CD4-positive, CD25-positive, alpha-beta regulatory T cell (primary cell): ENCODE measurements around the gene KIF16B. TPM values are rescaled to one million over a fixed set of nuclear protein-coding genes. Genes with fewer than 3 reads are reported as not detected.
A peak's percentile ranks its signal among the peaks of the same experiment; 100 is the strongest.

Source experiments
- ATAC-seq, 2 donors: fragments of 150-1000 bp; cut with Tn5 transposase; one replicate each; pipeline ENCODE4 v1.10.0; 2021; ENCODE audit warnings: low read depth in 2 of 2, moderate number of reproducible peaks in 2 of 2, moderate library complexity in 1 of 2
- DNase-seq, 3 donors: peaks; one replicate each; pipeline versions ENCODE4 v3.0.0 to v3.0.0-alpha.2; 2012 to 2022; ENCODE audit warnings: mixed read lengths in 1 of 3
- H3K27ac ChIP-seq: one replicate; pipeline ENCODE4 v1.7.0; 2013; ENCODE audit warnings: mild to moderate bottlenecking, low read length; ENCODE audit not compliant: insufficient read depth, poor library complexity, severe bottlenecking
- H3K27me3 ChIP-seq: one replicate; pipeline ENCODE4 v1.7.0; 2013; ENCODE audit warnings: low read length; ENCODE audit not compliant: control insufficient read depth, insufficient read depth
- H3K36me3 ChIP-seq: one replicate; pipeline ENCODE4 v1.7.0; 2013; ENCODE audit warnings: mild to moderate bottlenecking, low read length, moderate library complexity; ENCODE audit not compliant: control insufficient read depth, insufficient read depth
- H3K4me1 ChIP-seq: 2 replicates; pipeline ENCODE4 v1.7.0; 2013; ENCODE audit warnings: mild to moderate bottlenecking, low read length; ENCODE audit not compliant: insufficient read depth, control insufficient read depth, poor library complexity, severe bottlenecking
- H3K4me3 ChIP-seq: one replicate; pipeline ENCODE4 v1.7.0; 2013; ENCODE audit warnings: low read depth, mild to moderate bottlenecking, low read length, moderate library complexity
- H3K9me3 ChIP-seq, 2 experiments: 1 replicate in 1 of 2; 2 replicates in 1 of 2; pipeline ENCODE4 v1.7.0; 2013; ENCODE audit warnings: low read length in 2 of 2, mild to moderate bottlenecking in 1 of 2, moderate library complexity in 1 of 2; ENCODE audit not compliant: control insufficient read depth in 2 of 2
- H3K27ac Mint-ChIP-seq, 3 donors: one replicate each; pipeline ENCODE4 v1.8.0; 2020 to 2022; ENCODE audit warnings: mild to moderate bottlenecking in 3 of 3, mixed read lengths in 3 of 3, moderate library complexity in 2 of 3
- H3K27me3 Mint-ChIP-seq: one replicate; pipeline ENCODE4 v1.8.0; 2022; ENCODE audit warnings: mild to moderate bottlenecking, mixed read lengths
- H3K36me3 Mint-ChIP-seq: one replicate; pipeline ENCODE4 v1.8.0; 2020; ENCODE audit warnings: mixed read lengths
- H3K4me1 Mint-ChIP-seq, 4 donors: one replicate each; pipeline ENCODE4 v1.8.0; 2020 to 2022; ENCODE audit warnings: mixed read lengths in 4 of 4, mild to moderate bottlenecking in 1 of 4
- H3K4me3 Mint-ChIP-seq, 4 donors: one replicate each; pipeline ENCODE4 v1.8.0; 2020 to 2022; ENCODE audit warnings: mild to moderate bottlenecking in 4 of 4, mixed read lengths in 4 of 4, moderate library complexity in 3 of 4
- H3K9me3 Mint-ChIP-seq, 7 donors: one replicate each; pipeline ENCODE4 v1.8.0; 2020 to 2022; ENCODE audit warnings: mixed read lengths in 7 of 7, mild to moderate bottlenecking in 3 of 7, moderate library complexity in 2 of 7
- polyA plus RNA-seq, 4 donors: library from polyadenylated mRNA; unstranded; fragments of 300-500 nt; fragmentation: Illumina TruSeq; gene quantifications; one replicate each; pipeline ENCODE4 v1.2.3, GENCODE V29; 2021
- total RNA-seq: library from RNA; stranded (reverse); gene quantifications from one replicate; pipeline ENCODE4 v1.2.3, GENCODE V29; 2022

KIF16B gene
- total and polyA plus RNA-seq, 5 donors from 2014 or later, result 3.1 to 5.2 (median 4.8) TPM

DNA sequence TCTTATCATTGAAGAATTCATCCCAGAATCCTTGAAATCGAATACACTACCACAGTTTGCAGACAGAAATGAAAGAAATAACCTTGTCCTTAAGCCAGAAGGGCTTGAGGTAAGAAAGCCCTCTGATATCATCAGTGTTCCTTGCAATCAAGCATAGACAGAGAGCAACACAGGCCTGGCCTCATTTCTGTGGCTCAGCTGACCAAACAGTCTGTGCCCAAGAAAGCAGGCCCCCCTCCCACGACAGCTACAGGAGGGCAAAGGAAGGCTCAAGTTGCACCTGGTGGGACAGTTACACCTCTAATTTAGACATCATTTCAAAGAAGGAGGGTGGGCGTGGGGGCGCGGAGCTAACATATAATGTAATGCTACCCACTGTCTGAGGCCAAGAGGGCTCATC, 21.6 kb downstream of the KIF16B start:
- Histone ChIP-seq H3K9me3 (no peaks in the 10 kb centered on the region), H3K4me1 (no peaks in the 10 kb centered on the region), H3K27ac (no peak overlapping the region), H3K36me3 (no peaks in the 10 kb centered on the region), H3K27me3 (no peaks in the 10 kb centered on the region), H3K4me3 (no peak overlapping the region)
- ATAC-seq, result no peak
- no peak for DNase-seq
- peaks cover 13% of the 10 kb centered on the region for H3K36me3 Mint-ChIP-seq
- peaks cover 0 to 5% (median 0%) of the 10 kb centered on the region in 7 donors for H3K9me3 Mint-ChIP-seq
- peaks cover 10 to 24% (median 17%) of the 10 kb centered on the region in 4 donors for H3K4me1 Mint-ChIP-seq
- no peak overlapping the region for H3K27ac Mint-ChIP-seq
- H3K27me3 Mint-ChIP-seq, result no peaks in the 10 kb centered on the region
- H3K4me3 Mint-ChIP-seq, result no peak overlapping the region

DNA sequence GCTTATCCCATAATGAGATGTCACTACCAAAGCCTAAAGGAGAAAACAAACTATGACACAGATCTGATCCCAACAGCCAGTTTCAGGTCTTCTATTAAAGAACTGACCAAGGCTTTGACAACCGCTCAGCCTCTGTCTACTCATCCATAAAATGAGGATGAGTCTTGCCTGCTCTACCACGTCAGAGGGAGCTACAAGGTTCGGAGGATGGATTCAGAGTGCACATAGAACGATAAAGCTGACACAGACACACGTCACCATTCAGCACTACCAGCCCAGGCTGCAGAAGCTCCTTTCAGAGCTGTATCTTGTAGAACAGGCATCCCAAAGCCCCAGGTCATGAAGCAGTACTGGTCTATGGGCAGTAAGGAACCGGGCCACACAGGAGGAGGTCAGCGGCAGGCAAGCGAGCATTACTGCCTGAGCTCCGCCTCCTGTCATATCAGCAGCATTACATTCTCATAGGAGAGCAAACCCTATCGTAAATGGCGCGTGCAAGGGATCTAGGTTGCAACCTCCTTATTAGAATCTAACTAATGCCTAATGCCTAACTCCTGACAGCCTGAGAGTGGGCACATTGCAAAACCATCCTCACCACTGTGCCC, 25.1 kb downstream of the KIF16B start:
- Histone ChIP-seq H3K4me1 (no peaks in the 10 kb centered on the region), H3K4me3 (no peak overlapping the region), H3K27me3 (no peaks in the 10 kb centered on the region), H3K27ac (no peak overlapping the region), H3K36me3 (no peaks in the 10 kb centered on the region), H3K9me3 (no peaks in the 10 kb centered on the region)
- H3K4me1 Mint-ChIP-seq, result peaks cover 9 to 14% (median 11%) of the 10 kb centered on the region in 4 donors
- no peak overlapping the region for H3K27ac Mint-ChIP-seq
- H3K36me3 Mint-ChIP-seq, result peaks cover 7% of the 10 kb centered on the region
- no peak overlapping the region for H3K4me3 Mint-ChIP-seq
- DNase-seq, result no peak
- ATAC-seq, result no peak
- peaks cover 0 to 5% (median 0%) of the 10 kb centered on the region in 7 donors for H3K9me3 Mint-ChIP-seq
- no peaks in the 10 kb centered on the region for H3K27me3 Mint-ChIP-seq

DNA sequence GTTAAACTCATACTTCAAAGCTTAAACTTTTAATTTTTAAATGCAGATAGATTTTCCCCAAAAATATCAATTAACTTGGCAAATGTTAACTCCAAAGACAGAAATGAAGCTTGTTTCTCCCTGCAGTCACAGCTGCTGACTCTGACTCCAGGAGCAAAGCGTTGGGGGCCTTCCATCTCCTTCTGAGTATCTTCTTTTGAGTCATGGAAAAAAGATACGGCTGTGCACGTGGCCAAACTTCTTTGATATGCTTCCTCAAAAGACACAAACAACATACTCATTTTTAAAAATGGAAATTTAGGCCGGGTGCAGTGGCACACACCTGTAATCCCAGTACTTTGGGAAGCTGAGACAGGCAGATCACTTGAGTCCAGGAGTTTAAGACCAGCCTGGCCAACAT, 28.3 kb downstream of the KIF16B start:
- DNase-seq (no peak), ATAC-seq (no peak)
- Histone ChIP-seq H3K4me1 (no peaks in the 10 kb centered on the region), H3K9me3 (no peaks in the 10 kb centered on the region), H3K27ac (no peak overlapping the region), H3K27me3 (no peaks in the 10 kb centered on the region), H3K36me3 (no peaks in the 10 kb centered on the region), H3K4me3 (no peak overlapping the region)
- Mint-ChIP-seq H3K27me3 (no peaks in the 10 kb centered on the region), H3K27ac (peak overlapping the region in 1 of 3 donors; percentile 25), H3K36me3 (peaks cover 4% of the 10 kb centered on the region), H3K9me3 (peaks cover 0 to 1% (median 0%) of the 10 kb centered on the region in 7 donors), H3K4me3 (no peak overlapping the region), H3K4me1 (peaks cover 9 to 17% (median 13%) of the 10 kb centered on the region in 4 donors)

DNA sequence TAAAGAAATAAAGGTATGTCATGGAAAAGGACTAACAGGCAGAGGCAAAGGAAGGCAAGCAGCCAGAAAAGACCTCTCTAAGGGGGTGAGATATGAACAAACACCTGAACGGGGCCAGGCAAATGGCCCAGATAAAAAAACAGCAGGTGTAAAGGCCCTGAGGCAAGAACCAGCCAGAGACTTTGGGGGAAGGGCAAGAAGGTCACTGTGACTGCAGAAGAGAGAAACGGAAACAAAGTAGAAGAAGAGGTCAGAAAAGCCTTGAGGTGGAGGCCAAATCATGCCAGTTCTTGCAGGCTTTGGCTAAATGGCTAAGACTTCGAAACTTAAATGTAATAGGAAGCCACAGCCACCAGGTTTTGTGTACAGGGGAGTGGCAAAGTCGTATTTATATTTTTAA, 30.8 kb downstream of the KIF16B start:
- H3K4me3 Mint-ChIP-seq, result no peak overlapping the region
- no peaks in the 10 kb centered on the region for H3K27me3 ChIP-seq
- no peaks in the 10 kb centered on the region for H3K9me3 Mint-ChIP-seq
- DNase-seq (no peak), ATAC-seq (no peak)
- H3K9me3 ChIP-seq, result no peaks in the 10 kb centered on the region
- H3K27ac ChIP-seq, result no peak overlapping the region
- no peaks in the 10 kb centered on the region for H3K27me3 Mint-ChIP-seq
- H3K36me3 Mint-ChIP-seq, result peaks cover 17% of the 10 kb centered on the region
- H3K36me3 ChIP-seq, result no peaks in the 10 kb centered on the region
- H3K4me3 ChIP-seq, result no peak overlapping the region
- H3K4me1 ChIP-seq, result no peaks in the 10 kb centered on the region
- H3K27ac Mint-ChIP-seq, result no peak overlapping the region
- H3K4me1 Mint-ChIP-seq, result peaks cover 6 to 20% (median 13%) of the 10 kb centered on the region in 4 donors

DNA sequence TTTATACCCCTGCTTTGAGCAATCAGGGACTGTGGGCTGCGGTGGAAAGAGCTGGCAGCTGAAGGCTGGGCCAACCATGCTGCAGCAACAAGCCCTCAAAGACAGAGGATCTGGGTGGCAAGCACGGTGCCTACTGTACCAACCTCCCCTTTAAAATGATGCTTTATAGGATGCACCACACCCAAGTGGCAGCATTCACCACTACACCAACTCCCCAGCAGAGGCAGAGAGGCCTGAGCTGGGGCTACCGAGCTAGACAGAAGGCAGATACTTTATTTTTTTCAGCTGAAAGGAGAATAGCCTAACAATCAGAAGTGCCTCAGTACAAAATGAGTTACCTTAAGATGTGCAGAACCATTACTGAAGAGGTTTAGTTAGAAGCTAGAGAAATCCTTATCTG, 31.4 kb downstream of the KIF16B start:
- ATAC-seq (no peak), DNase-seq (no peak)
- peak overlapping the region in 1 of 3 donors; percentile 54 for H3K27ac Mint-ChIP-seq
- Histone ChIP-seq H3K4me1 (no peaks in the 10 kb centered on the region), H3K27me3 (no peaks in the 10 kb centered on the region), H3K4me3 (no peak overlapping the region), H3K36me3 (no peaks in the 10 kb centered on the region), H3K27ac (no peak overlapping the region), H3K9me3 (no peaks in the 10 kb centered on the region)
- H3K36me3 Mint-ChIP-seq, result peaks cover 17% of the 10 kb centered on the region
- peaks cover 3 to 17% (median 11%) of the 10 kb centered on the region in 4 donors for H3K4me1 Mint-ChIP-seq
- no peaks in the 10 kb centered on the region for H3K9me3 Mint-ChIP-seq
- H3K4me3 Mint-ChIP-seq, result no peak overlapping the region
- no peaks in the 10 kb centered on the region for H3K27me3 Mint-ChIP-seq

DNA sequence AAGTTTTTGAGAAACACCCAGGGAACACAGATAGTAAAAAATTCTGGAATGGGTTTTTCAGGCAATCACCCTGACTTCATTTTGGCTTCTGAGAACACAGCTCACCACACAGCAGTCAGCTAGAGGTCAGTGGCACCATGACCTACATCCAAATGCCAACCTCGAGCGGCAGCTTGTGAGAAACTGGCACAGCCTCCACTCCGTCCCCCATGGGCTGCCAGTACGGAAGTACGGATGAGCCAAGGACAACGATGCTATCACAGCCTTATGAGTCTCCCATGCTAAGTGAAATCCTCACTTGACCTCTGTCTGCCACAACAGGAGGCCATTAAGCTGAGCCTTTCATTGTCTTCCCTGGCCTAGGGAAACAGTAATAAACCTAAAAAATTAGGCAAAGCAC, 32.0 kb downstream of the KIF16B start:
- Mint-ChIP-seq H3K4me1 (peaks cover 3 to 17% (median 10%) of the 10 kb centered on the region in 4 donors), H3K36me3 (peaks cover 17% of the 10 kb centered on the region), H3K4me3 (no peak overlapping the region), H3K9me3 (no peaks in the 10 kb centered on the region), H3K27ac (no peak overlapping the region), H3K27me3 (no peaks in the 10 kb centered on the region)
- DNase-seq (no peak), ATAC-seq (no peak)
- H3K4me3 ChIP-seq, result no peak overlapping the region
- no peak overlapping the region for H3K27ac ChIP-seq
- H3K4me1 ChIP-seq, result no peaks in the 10 kb centered on the region
- no peaks in the 10 kb centered on the region for H3K36me3 ChIP-seq
- no peaks in the 10 kb centered on the region for H3K9me3 ChIP-seq
- no peaks in the 10 kb centered on the region for H3K27me3 ChIP-seq

DNA sequence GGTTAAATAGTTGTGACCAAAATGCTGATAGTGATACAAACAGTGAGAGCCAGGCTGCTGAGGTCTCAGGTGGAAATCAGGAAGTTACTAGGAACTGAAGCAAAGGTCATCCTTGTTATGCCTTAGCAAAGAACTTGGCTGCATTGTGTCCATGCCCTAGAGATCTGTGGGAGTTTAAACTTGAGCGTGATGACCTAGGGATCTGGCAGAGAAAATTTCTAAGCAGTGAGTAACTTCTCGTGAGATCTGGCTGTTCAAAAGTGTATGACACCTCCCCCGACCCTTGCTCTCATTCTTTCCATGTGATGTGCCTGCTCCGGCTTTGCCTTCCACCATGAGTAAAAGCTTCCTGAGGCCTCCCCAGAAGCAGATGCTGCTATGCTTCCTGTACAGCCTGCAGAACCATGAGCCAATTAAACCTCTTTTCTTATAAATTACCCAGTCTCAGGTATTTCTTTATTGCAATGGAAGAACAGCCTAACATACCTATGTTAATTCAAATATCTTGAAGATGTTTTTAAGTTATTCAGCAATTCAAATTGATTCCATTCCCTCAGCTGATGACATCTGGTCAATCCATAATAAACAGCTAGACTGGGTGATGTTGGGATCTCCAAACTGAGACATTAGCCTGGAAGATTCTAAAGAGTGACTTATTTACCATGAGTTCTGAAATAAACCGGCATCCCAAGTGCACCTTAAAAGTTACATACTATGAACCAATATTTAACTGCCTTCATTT, 33.8 kb downstream of the KIF16B start:
- DNase-seq (no peak), ATAC-seq (no peak)
- Mint-ChIP-seq H3K4me3 (no peak overlapping the region), H3K4me1 (peaks cover 0 to 9% (median 9%) of the 10 kb centered on the region in 4 donors), H3K27me3 (no peaks in the 10 kb centered on the region), H3K27ac (no peak overlapping the region), H3K9me3 (no peaks in the 10 kb centered on the region), H3K36me3 (peaks cover 17% of the 10 kb centered on the region)
- H3K27ac ChIP-seq, result no peak overlapping the region
- H3K9me3 ChIP-seq, result no peaks in the 10 kb centered on the region
- H3K27me3 ChIP-seq, result no peaks in the 10 kb centered on the region
- H3K4me1 ChIP-seq, result no peaks in the 10 kb centered on the region
- H3K36me3 ChIP-seq, result no peaks in the 10 kb centered on the region
- no peak overlapping the region for H3K4me3 ChIP-seq

DNA sequence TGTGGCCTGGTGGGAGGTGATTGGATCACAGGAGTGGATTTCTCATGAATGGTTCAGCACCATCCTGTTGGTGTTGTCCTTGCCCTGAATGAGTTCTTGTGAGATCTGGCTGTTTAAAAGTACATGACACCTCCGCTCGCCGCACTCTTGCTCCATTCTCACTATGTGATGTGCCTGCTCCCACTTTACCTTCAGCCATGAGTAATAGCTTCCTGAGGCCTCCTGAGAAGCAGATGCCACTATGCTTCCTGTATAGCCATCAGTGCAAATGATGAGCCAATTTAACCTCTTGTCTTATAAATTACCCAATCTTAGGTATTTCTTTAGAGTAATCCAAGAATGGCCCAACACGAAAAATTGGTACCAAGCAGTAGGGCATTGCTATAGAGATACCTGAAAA, 34.5 kb downstream of the KIF16B start:
- Histone ChIP-seq H3K27me3 (no peaks in the 10 kb centered on the region), H3K27ac (no peak overlapping the region), H3K4me3 (no peak overlapping the region), H3K36me3 (no peaks in the 10 kb centered on the region), H3K9me3 (no peaks in the 10 kb centered on the region), H3K4me1 (no peaks in the 10 kb centered on the region)
- no peak overlapping the region for H3K27ac Mint-ChIP-seq
- no peaks in the 10 kb centered on the region for H3K9me3 Mint-ChIP-seq
- ATAC-seq (no peak), DNase-seq (no peak)
- H3K4me1 Mint-ChIP-seq, result peaks cover 0 to 11% (median 9%) of the 10 kb centered on the region in 4 donors
- H3K27me3 Mint-ChIP-seq, result no peaks in the 10 kb centered on the region
- peaks cover 17% of the 10 kb centered on the region for H3K36me3 Mint-ChIP-seq
- H3K4me3 Mint-ChIP-seq, result no peak overlapping the region
